ENCODE results near the gene COX4I1. TPM values are rescaled to one million over a fixed set of nuclear protein-coding genes. Genes with fewer than 3 reads are reported as not detected.

Gene COX4I1
- total RNA-seq, 2 experiments from 2014 or later = 515 to 543 TPM

GRCh38 chr16:85839681-85840240, 40.3 kb downstream of the COX4I1 start:
- ATAC-seq (no peak), DNase-seq (no peak)
- Mint-ChIP-seq H3K9me3 (no peaks in the 10 kb centered on the region), H3K27ac (no peak overlapping the region), H3K27me3 (peaks cover 13% of the 10 kb centered on the region), H3K4me3 (no peak overlapping the region), H3K36me3 (ENCODE audit: low read depth) (no peaks in the 10 kb centered on the region), H3K4me1 (ENCODE audit: low read depth) (peaks cover 2% of the 10 kb centered on the region)
- TF ChIP-seq, protein P1, sequence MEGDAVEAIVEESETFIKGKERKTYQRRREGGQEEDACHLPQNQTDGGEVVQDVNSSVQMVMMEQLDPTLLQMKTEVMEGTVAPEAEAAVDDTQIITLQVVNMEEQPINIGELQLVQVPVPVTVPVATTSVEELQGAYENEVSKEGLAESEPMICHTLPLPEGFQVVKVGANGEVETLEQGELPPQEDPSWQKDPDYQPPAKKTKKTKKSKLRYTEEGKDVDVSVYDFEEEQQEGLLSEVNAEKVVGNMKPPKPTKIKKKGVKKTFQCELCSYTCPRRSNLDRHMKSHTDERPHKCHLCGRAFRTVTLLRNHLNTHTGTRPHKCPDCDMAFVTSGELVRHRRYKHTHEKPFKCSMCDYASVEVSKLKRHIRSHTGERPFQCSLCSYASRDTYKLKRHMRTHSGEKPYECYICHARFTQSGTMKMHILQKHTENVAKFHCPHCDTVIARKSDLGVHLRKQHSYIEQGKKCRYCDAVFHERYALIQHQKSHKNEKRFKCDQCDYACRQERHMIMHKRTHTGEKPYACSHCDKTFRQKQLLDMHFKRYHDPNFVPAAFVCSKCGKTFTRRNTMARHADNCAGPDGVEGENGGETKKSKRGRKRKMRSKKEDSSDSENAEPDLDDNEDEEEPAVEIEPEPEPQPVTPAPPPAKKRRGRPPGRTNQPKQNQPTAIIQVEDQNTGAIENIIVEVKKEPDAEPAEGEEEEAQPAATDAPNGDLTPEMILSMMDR (IDR thresholded peaks at IDR 0.05) = no peak
- ChIA-PET CTCF (no interaction called here), POLR2A (no interaction called here)
- intact Hi-C loops (cut with micrococcal nuclease) = no loop called here

DNA sequence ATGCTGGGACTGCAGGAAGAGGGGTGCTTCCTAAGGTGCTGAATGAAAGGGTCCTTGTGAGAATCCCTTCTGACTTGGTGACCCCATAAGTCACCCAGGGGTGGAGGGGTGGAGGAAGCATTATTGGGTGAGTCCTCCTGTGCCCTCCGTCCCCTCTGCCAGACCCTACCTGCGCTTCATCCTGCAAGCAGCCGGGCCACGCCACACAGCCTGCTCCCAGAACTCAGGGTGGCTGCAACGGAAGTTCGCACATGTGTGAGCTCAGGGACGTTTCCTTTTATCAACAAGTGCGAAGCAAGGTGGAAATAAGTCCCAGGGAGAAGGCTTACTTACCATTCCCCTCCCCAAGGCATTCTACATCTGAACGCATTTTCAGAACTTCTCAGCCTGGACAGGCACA, 40.9 kb downstream of the COX4I1 start:
- no peak for ATAC-seq
- CTCF ChIA-PET = interaction anchor here (0.8 kb wide), 1 partner anchor 21 kb away, joined by 3 read pairs; no protein-coding TSS in a partner anchor

DNA sequence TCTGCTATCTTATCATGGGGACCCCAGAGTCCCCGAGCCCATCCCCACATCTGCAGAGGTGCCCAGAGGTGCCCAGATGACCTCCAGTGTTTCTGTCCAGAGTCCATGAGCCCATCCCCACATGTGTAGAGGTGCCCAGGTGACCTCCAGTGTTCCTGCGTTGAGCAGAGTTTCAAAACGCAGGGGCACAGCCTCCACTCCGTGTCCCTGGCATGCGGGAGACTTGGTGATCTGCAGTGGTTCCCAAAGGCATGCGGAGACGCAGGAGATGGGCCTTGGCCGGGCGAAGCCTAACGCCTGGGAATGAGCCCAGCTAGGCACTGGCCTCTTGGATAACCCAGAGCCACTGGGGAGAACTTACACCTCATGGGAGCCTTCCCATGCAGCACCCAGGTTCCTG, 41.3 kb downstream of the COX4I1 start:
- intact Hi-C loops (cut with micrococcal nuclease) = no loop called here
- Mint-ChIP-seq H3K4me3 (no peak overlapping the region), H3K4me1 (ENCODE audit: low read depth) (peaks cover 6% of the 10 kb centered on the region), H3K27me3 (peaks cover 13% of the 10 kb centered on the region), H3K27ac (no peak overlapping the region), H3K36me3 (ENCODE audit: low read depth) (no peaks in the 10 kb centered on the region), H3K9me3 (no peaks in the 10 kb centered on the region)
- DNase-seq = no peak
- ATAC-seq = no peak
- ChIA-PET POLR2A (no interaction called here), CTCF (interaction anchor here (0.6 to 0.8 kb wide), 2 partner anchors 19 to 22 kb away, joined by 3 read pairs; no protein-coding TSS in a partner anchor)
- TF ChIP-seq, protein P1 (IDR thresholded peaks at IDR 0.05) = no peak

More for the DNA sequence above, 40.9 kb downstream of the COX4I1 start:
- TF ChIP-seq, protein P1 (IDR thresholded peaks at IDR 0.05) = no peak
- H3K27me3 Mint-ChIP-seq = peaks cover 13% of the 10 kb centered on the region
- no peaks in the 10 kb centered on the region for H3K9me3 Mint-ChIP-seq
- no peak for DNase-seq
- H3K4me1 Mint-ChIP-seq (ENCODE audit: low read depth) = peaks cover 6% of the 10 kb centered on the region
- H3K27ac Mint-ChIP-seq = no peak overlapping the region
- POLR2A ChIA-PET = no interaction called here
- no peak overlapping the region for H3K4me3 Mint-ChIP-seq
- intact Hi-C loops (cut with micrococcal nuclease) = no loop called here
- no peaks in the 10 kb centered on the region for H3K36me3 Mint-ChIP-seq (ENCODE audit: low read depth)

GRCh38 chr16:85842435-85842834, 42.9 kb downstream of the COX4I1 start:
- no peak overlapping the region for H3K4me3 Mint-ChIP-seq
- TF ChIP-seq, protein P1 (IDR thresholded peaks at IDR 0.05) = no peak
- no peaks in the 10 kb centered on the region for H3K36me3 Mint-ChIP-seq (ENCODE audit: low read depth)
- ChIA-PET POLR2A (no interaction called here), CTCF (no interaction called here)
- H3K9me3 Mint-ChIP-seq = no peaks in the 10 kb centered on the region
- no peak for ATAC-seq
- H3K27me3 Mint-ChIP-seq = peaks cover 17% of the 10 kb centered on the region
- DNase-seq = no peak
- intact Hi-C loops (cut with micrococcal nuclease) = no loop called here
- H3K27ac Mint-ChIP-seq = no peak overlapping the region
- H3K4me1 Mint-ChIP-seq (ENCODE audit: low read depth) = peaks cover 6% of the 10 kb centered on the region

- Mint-ChIP-seq H3K27me3 (peaks cover 13% of the 10 kb centered on the region), H3K27ac (no peak overlapping the region), H3K9me3 (no peaks in the 10 kb centered on the region), H3K4me1 (ENCODE audit: low read depth) (peaks cover 6% of the 10 kb centered on the region), H3K4me3 (no peak overlapping the region), H3K36me3 (ENCODE audit: low read depth) (no peaks in the 10 kb centered on the region)
- no peak for ATAC-seq
- intact Hi-C loops (cut with micrococcal nuclease) = no loop called here
- ChIA-PET POLR2A (no interaction called here), CTCF (no interaction called here)
- TF ChIP-seq, protein P1 (IDR thresholded peaks at IDR 0.05) = no peak
- DNase-seq = no peak
Observed at GRCh38 chr16:85842848-85843247, 43.4 kb downstream of the COX4I1 start.

Data from activated CD8-positive, alpha-beta T cell treated with anti-CD3 and anti-CD28 coated beads for 36 hours (primary cell).